Natural killer cell (primary cell): ENCODE data around the gene IL1RAPL2. TPM values are rescaled to one million over a fixed set of nuclear protein-coding genes. Genes with fewer than 3 reads are reported as not detected.

Source experiments
- ATAC-seq, 3 donors: fragments of 150-1000 bp in 2 of 3; fragments of 200-7000 bp in 1 of 3; cut with Tn5 transposase; 1 replicate in 1 of 3; 2 replicates in 2 of 3; pipeline ENCODE4 v1.10.0; 2021; ENCODE audit warnings: mild to moderate bottlenecking in 2 of 3, moderate library complexity in 2 of 3
- DNase-seq, 2 donors: peaks; one replicate each; pipeline versions ENCODE4 v3.0.0 to v3.0.0-alpha.2; 2013 to 2021; ENCODE audit warnings: mixed read lengths in 1 of 2
- H3K27ac ChIP-seq: one replicate; pipeline ENCODE4 v1.5.1; 2013; ENCODE audit warnings: mild to moderate bottlenecking, low read length
- H3K27me3 ChIP-seq: one replicate; pipeline ENCODE4 v1.6.1; 2013; ENCODE audit warnings: low read length; ENCODE audit not compliant: control insufficient read depth, insufficient read depth
- H3K36me3 ChIP-seq: one replicate; pipeline ENCODE4 v1.6.1; 2013; ENCODE audit warnings: low read length; ENCODE audit not compliant: control insufficient read depth, insufficient read depth
- H3K4me1 ChIP-seq: one replicate; pipeline ENCODE4 v1.6.1; 2013; ENCODE audit warnings: low read length; ENCODE audit not compliant: control insufficient read depth, insufficient read depth
- H3K4me3 ChIP-seq: one replicate; pipeline ENCODE4 v1.5.1; 2013; ENCODE audit warnings: low read length
- H3K9me3 ChIP-seq: one replicate; pipeline ENCODE4 v1.6.1; 2013; ENCODE audit warnings: low read length; ENCODE audit not compliant: control insufficient read depth, insufficient read depth
- H3K27ac Mint-ChIP-seq, 2 donors: one replicate each; pipeline ENCODE4 v1.8.0; 2022; ENCODE audit warnings: mild to moderate bottlenecking in 2 of 2, mixed read lengths in 2 of 2, moderate library complexity in 1 of 2
- H3K27me3 Mint-ChIP-seq, 2 donors: one replicate each; pipeline ENCODE4 v1.8.0; 2022; ENCODE audit warnings: low read depth in 2 of 2, mixed read lengths in 2 of 2
- H3K36me3 Mint-ChIP-seq: one replicate; pipeline ENCODE4 v1.8.0; 2022; ENCODE audit warnings: mixed read lengths
- H3K4me1 Mint-ChIP-seq, 2 donors: one replicate each; pipeline ENCODE4 v1.8.0; 2022; ENCODE audit warnings: mixed read lengths in 2 of 2
- H3K4me3 Mint-ChIP-seq: one replicate; pipeline ENCODE4 v1.8.0; 2022; ENCODE audit warnings: mild to moderate bottlenecking, moderate library complexity, mixed read lengths
- H3K9me3 Mint-ChIP-seq, 2 donors: one replicate each; pipeline ENCODE4 v1.8.0; 2022; ENCODE audit warnings: mixed read lengths in 2 of 2
- WGBS: methylation state at CpG from one replicate; pipeline ENCODE4 v1.1.7; 2013; ENCODE audit warnings: missing lambda C conversion rate; ENCODE audit not compliant: insufficient coverage; 5-methylcytosine and 5-hydroxymethylcytosine counted together
- intact Hi-C: fragments of 100-400 bp; cut with micrococcal nuclease; formaldehyde crosslinking; loops from one replicate; pipeline ENCODE4 v1.14.2; 2022
- total RNA-seq, 4 donors: library from RNA; stranded (reverse); fragments of 120-200 nt in 1 of 4; gene quantifications; one replicate each; pipeline versions ENCODE4 v1.2.3 to v1.2.4, GENCODE V29; 2013 to 2022
- TF ChIP-seq, protein P1 (sequence below): fragments of 200-600 bp; IDR thresholded peaks from one replicate; pipeline ENCODE4 v1.8.0; 2022; ENCODE audit warnings: antibody characterized with exemption

Gene IL1RAPL2
- total RNA-seq, 3 donors from 2014 or later (not counting 1 experiment from before 2014, with no cell fraction given), result not detected

DNA sequence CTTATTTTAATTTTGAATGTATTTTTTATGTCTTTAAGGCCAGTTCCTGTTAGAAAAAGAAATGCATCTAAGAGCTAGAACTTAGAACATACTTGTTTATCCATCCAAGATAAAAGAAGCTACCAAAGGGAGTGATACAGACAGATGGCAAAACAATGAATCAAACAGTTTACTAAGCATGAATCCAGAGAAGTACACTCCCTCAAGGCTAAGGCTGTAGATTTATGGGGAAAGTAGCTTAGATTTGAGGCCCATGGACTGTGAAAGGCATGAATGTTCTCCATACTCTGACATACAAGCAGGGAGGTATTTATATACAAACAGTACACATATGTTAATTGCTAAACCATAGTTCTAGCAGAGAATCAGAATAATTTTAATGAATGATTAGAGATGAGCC is 1001.1 kb downstream of the IL1RAPL2 start:
- ATAC-seq (no peak), DNase-seq (no peak)
- TF ChIP-seq, protein P1, sequence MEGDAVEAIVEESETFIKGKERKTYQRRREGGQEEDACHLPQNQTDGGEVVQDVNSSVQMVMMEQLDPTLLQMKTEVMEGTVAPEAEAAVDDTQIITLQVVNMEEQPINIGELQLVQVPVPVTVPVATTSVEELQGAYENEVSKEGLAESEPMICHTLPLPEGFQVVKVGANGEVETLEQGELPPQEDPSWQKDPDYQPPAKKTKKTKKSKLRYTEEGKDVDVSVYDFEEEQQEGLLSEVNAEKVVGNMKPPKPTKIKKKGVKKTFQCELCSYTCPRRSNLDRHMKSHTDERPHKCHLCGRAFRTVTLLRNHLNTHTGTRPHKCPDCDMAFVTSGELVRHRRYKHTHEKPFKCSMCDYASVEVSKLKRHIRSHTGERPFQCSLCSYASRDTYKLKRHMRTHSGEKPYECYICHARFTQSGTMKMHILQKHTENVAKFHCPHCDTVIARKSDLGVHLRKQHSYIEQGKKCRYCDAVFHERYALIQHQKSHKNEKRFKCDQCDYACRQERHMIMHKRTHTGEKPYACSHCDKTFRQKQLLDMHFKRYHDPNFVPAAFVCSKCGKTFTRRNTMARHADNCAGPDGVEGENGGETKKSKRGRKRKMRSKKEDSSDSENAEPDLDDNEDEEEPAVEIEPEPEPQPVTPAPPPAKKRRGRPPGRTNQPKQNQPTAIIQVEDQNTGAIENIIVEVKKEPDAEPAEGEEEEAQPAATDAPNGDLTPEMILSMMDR, result no peak
- intact Hi-C loops, result no loop called here
- H3K4me1 Mint-ChIP-seq, result no peaks in the 10 kb centered on the region
- Histone ChIP-seq H3K4me1 (no peaks in the 10 kb centered on the region), H3K36me3 (no peaks in the 10 kb centered on the region), H3K27ac (no peak overlapping the region), H3K4me3 (no peak overlapping the region), H3K27me3 (no peaks in the 10 kb centered on the region), H3K9me3 (no peaks in the 10 kb centered on the region)
- peaks cover 4 to 15% of the 10 kb centered on the region in 2 donors for H3K9me3 Mint-ChIP-seq
- H3K27ac Mint-ChIP-seq, result no peak overlapping the region
- H3K27me3 Mint-ChIP-seq, result no peaks in the 10 kb centered on the region
- H3K4me3 Mint-ChIP-seq, result no peak overlapping the region
- no peaks in the 10 kb centered on the region for H3K36me3 Mint-ChIP-seq

DNA sequence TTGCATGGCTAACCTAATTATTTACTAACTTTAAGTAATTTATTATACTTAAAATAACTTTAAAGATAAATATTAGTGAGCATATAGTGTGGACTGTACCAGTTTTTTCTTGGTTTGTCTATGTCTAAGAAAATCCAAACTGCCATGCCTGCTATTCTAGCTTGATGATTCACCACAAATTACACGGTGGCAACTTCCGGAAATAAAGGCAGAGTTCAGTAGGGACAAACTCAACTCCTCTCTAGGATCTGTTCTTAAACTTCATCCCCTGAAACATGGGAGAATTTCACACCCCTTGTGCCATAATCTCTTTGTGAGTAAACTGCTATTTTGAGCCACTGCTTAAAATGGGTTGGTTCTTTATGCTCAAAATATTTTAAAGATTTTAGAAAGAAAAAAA is 1042.7 kb downstream of the IL1RAPL2 start:
- no peaks in the 10 kb centered on the region for H3K4me1 Mint-ChIP-seq
- intact Hi-C loops, result no loop called here
- H3K36me3 ChIP-seq, result no peaks in the 10 kb centered on the region
- H3K4me3 ChIP-seq, result no peak overlapping the region
- peaks cover 0 to 9% of the 10 kb centered on the region in 2 donors for H3K27me3 Mint-ChIP-seq
- no peak overlapping the region for H3K4me3 Mint-ChIP-seq
- no peaks in the 10 kb centered on the region for H3K9me3 ChIP-seq
- no peaks in the 10 kb centered on the region for H3K27me3 ChIP-seq
- H3K9me3 Mint-ChIP-seq, result peaks cover 2 to 4% of the 10 kb centered on the region in 2 donors
- no peaks in the 10 kb centered on the region for H3K4me1 ChIP-seq
- TF ChIP-seq, protein P1, result no peak
- H3K36me3 Mint-ChIP-seq, result no peaks in the 10 kb centered on the region
- WGBS, result no CpG with 5 or more reads among the region's 2 CpGs
- ATAC-seq (no peak), DNase-seq (no peak)
- H3K27ac Mint-ChIP-seq, result no peak overlapping the region
- no peak overlapping the region for H3K27ac ChIP-seq

DNA sequence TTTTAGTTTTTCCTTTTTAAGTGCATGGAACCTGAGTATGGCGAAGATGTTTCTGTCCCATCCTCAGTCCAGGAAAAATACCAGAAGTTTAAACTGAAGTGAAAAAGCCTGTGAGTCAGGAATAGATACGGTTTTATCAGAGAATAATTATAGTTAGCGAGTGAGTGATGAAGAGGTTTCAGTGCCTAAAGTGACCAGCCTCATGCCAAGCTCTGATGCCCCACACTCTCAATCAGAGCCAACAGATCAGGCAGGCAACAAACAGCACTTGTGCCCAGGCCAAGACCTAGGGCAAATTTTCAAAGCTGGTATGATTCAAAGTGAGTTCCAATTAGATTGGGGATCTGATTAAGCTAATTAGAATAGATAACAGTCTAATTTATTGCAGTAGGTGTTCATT is 1043.5 kb downstream of the IL1RAPL2 start:
- Mint-ChIP-seq H3K9me3 (peaks cover 2 to 4% of the 10 kb centered on the region in 2 donors), H3K36me3 (no peaks in the 10 kb centered on the region), H3K4me3 (no peak overlapping the region), H3K4me1 (no peaks in the 10 kb centered on the region), H3K27ac (no peak overlapping the region), H3K27me3 (peaks cover 0 to 9% of the 10 kb centered on the region in 2 donors)
- WGBS, result 69% methylated on average over 2 of the region's 3 CpGs
- H3K27me3 ChIP-seq, result no peaks in the 10 kb centered on the region
- H3K9me3 ChIP-seq, result no peaks in the 10 kb centered on the region
- DNase-seq, result no peak
- no peak for ATAC-seq
- H3K36me3 ChIP-seq, result no peaks in the 10 kb centered on the region
- H3K4me1 ChIP-seq, result no peaks in the 10 kb centered on the region
- TF ChIP-seq, protein P1, result no peak
- H3K27ac ChIP-seq, result no peak overlapping the region
- no peak overlapping the region for H3K4me3 ChIP-seq
- intact Hi-C loops, result no loop called here

DNA sequence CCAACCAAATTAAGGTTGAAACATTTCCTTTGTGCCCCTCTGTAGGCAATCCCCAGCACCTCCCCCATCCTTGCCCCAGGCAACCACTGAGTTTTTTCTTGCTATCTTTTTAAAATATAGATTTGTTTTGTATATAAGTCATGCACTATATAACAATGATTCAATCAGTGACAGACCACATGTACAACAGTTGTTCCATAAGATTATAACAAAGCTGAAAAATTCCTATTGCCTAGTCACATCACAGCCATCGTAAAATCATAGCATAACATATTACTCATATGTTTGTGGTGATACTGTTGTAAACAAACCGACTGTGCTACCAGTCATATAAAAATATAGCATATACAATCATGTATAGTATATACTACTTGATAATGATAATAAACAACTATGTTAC is 1044.4 kb downstream of the IL1RAPL2 start:
- Histone ChIP-seq H3K27ac (no peak overlapping the region), H3K4me3 (no peak overlapping the region), H3K9me3 (no peaks in the 10 kb centered on the region), H3K36me3 (no peaks in the 10 kb centered on the region), H3K27me3 (no peaks in the 10 kb centered on the region), H3K4me1 (no peaks in the 10 kb centered on the region)
- Mint-ChIP-seq H3K9me3 (no peaks in the 10 kb centered on the region), H3K36me3 (no peaks in the 10 kb centered on the region), H3K27ac (no peak overlapping the region), H3K4me3 (no peak overlapping the region), H3K4me1 (no peaks in the 10 kb centered on the region), H3K27me3 (peaks cover 0 to 9% of the 10 kb centered on the region in 2 donors)
- no peak for DNase-seq
- no peak for ATAC-seq
- intact Hi-C loops, result no loop called here
- TF ChIP-seq, protein P1, result no peak
- WGBS, result no CpG with 5 or more reads among the region's 2 CpGs
